Activated CD8-positive, alpha-beta memory T cell treated with anti-CD3 and anti-CD28 coated beads for 24 hours (primary cell): ENCODE measurements around the gene VAC14.
"Not testable (repeated sequence)": the region's sequence is repeated elsewhere in the genome, so short reads cannot be mapped to it uniquely, and the experiment has no call there.

ENCODE experiments used
- DNase-seq: peaks from one replicate; pipeline ENCODE4 v3.0.0-alpha.2; 2020

VAC14 gene

GRCh38 chr16:70658921-70659320 is 142.0 kb downstream of the VAC14 start:
- DNase-seq = no peak

GRCh38 chr16:70657956-70658355 is 143.0 kb downstream of the VAC14 start:
- DNase-seq = no peak

- DNase-seq = no peak
These were observed 144.2 kb downstream of the VAC14 start for GRCh38 chr16:70656712-70657263.

- no peak for DNase-seq
These were observed 144.8 kb downstream of the VAC14 start for GRCh38 chr16:70656065-70656711.

GRCh38 chr16:70653809-70654771 is 146.9 kb downstream of the VAC14 start:
- DNase-seq = peak; percentile 94

GRCh38 chr16:70653406-70653805 is 147.6 kb downstream of the VAC14 start:
- DNase-seq = no peak

- no peak for DNase-seq
These were observed 148.6 kb downstream of the VAC14 start for GRCh38 chr16:70652322-70652721.

DNA sequence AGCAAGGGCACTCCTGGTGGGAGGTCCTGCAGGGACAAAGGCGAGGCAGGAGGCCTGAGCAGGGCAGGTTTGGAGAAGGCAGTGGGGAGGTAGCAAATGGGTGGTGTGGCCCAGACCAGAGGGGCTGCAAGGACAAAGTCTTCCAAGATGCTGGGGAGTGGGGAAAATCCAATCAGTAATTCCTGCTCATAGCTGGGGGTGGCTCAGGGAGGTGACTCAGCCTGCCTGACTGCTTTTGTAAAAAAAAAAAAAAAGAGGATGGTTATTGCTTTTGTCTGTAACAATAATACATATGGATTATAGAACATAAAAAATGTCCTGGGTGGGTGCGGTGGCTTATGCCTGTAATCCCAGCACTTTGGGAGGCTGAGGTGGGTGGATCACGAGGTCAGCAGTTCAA is 149.4 kb downstream of the VAC14 start:
- no peak for DNase-seq

GRCh38 chr16:70650216-70650615 is 150.7 kb downstream of the VAC14 start:
- no peak for DNase-seq

GRCh38 chr16:70649300-70649699 is 151.7 kb downstream of the VAC14 start:
- no peak for DNase-seq

GRCh38 chr16:70648606-70649005 is 152.4 kb downstream of the VAC14 start:
- DNase-seq = no peak

- DNase-seq = no peak
These were observed 153.3 kb downstream of the VAC14 start for GRCh38 chr16:70647441-70648359.

GRCh38 chr16:70646260-70647241 is 154.4 kb downstream of the VAC14 start, which contains the start of gene IL34:
Gene IL34 (plus strand): TSS chr16:70646559. CDS start chr16:70646948, 389 bp downstream.
- DNase-seq = no peak

- no peak for DNase-seq
These were observed 156.0 kb downstream of the VAC14 start for GRCh38 chr16:70644763-70645597.

DNA sequence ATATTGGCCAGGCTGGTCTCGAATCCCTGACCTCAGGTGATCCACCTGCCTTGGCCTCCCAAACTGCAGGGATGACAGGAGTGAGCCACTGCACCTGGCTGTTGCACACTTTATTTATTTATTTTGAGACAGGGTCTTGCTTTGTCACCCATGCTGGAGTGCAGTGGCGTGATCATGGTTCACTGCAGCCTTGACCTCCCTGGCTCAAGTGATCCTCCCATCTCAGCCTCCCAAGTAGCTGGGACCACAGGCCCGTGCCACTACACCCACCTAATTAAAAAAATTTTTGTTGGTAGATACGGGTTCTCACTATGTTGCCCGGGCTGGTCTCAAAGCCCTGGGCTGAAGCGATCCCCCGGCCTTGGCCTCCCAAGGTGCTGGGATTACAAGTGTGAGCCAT is 157.7 kb downstream of the VAC14 start:
- DNase-seq = not testable (repeated sequence)

DNA sequence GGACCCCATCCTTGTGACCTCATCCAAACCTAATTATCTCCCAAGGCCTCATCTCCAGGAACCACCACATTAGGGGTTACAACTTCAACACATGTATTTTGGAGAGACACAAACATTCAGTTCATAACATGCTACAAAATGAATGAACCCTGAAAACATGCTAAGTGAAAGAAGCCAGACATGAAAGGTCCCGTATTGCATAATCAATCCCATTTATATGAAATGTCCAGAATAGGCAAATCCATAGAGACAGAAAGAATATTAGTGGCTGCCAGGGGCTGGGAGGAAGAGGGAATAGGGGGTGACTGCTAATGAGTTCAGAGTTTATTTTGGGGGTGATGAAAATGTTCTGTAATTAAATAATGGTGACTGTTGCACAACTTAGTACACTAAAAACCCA is 158.3 kb downstream of the VAC14 start:
- no peak for DNase-seq

DNA sequence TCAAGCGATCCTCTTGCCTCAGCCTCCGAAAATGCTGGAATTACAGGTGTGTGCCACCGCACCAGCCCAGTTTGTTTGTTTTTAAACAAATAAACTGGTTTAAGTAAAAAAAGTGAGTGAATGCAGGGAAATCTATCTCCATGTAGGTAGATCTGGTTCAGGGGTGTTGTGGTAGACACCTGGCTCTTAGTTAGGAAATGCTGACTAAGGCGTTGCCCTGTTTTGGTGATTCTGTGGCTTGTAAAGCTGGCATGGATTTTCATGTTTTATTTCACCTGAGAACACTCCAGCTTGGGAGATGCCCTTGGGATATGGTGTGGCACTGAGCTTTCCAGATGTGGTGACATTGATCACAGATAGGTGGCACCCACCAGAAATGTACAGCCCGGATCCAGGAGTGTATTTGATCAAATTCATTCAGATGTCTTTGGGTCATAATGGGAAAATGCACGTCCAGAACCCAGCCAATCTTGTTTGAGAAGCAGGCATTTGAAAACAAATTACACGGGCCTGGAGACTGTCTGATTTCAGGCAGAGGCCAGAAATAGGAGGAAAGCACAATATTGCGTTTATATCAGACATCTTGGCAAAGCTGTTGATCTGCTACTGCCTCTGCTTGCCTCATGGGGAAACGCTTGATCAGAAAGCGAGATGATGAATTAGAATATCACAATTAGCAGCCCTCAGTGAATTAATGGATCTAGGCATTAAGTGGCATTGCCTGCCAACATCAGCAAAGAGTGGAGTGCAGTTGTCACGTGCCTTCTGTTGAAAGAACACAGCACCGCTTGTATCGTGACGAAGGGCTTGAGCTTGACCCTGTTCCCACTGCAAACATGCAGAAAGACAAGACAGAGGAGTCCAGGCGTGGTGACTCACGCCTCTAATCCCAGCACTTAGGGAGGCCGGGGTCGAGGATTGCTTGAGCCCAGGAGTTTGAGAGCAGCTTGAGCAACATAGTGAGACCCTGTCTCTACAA is 161.9 kb downstream of the VAC14 start:
- DNase-seq = no peak
